Esophagus squamous epithelium (tissue), 5 donors: Measurements from ENCODE around the gene MLH1. TPM values are rescaled to one million over a fixed set of nuclear protein-coding genes. Genes with fewer than 3 reads are reported as not detected.

Source experiments
- DNase-seq: peaks from one replicate; lab custom pipeline; 2025; lab: John Stamatoyannopoulos, UW
- H3K27ac ChIP-seq, 4 donors: fragments of 200-600 bp; sonication (generic); one replicate each; pipeline ENCODE4 v1.5.1; 2016 to 2019; ENCODE audit warnings: mild to moderate bottlenecking in 1 of 4
- H3K27me3 ChIP-seq, 4 donors: fragments of 200-600 bp; sonication (generic); 1 replicate in 3 of 4; 2 replicates in 1 of 4; pipeline versions ENCODE4 v1.5.1 to v1.6.0; 2017 to 2021; ENCODE audit warnings: antibody characterized with exemption in 1 of 4
- H3K36me3 ChIP-seq, 3 donors: fragments of 200-600 bp; sonication (generic); one replicate each; pipeline ENCODE4 v1.5.1; 2016 to 2019
- H3K4me1 ChIP-seq, 3 donors: fragments of 200-600 bp; sonication (generic); one replicate each; pipeline ENCODE4 v1.5.1; 2017 to 2019
- H3K4me3 ChIP-seq, 4 donors: fragments of 200-600 bp; sonication (generic); 1 replicate in 3 of 4; 2 replicates in 1 of 4; pipeline ENCODE4 v1.5.1; 2016 to 2019; ENCODE audit warnings: mild to moderate bottlenecking in 2 of 4, moderate library complexity in 1 of 4
- H3K9me3 ChIP-seq, 3 donors: fragments of 200-600 bp; sonication (generic); one replicate each; pipeline ENCODE4 v1.5.1; 2016 to 2019
- CTCF ChIP-seq, 6 experiments: fragments of 450-650 bp in 4 of 6; fragments of 200-600 bp in 2 of 6; sonication (generic) in 2 of 6; IDR thresholded peaks; one replicate each; pipeline ENCODE4 v1.5.1; 2016 to 2019; ENCODE audit warnings: antibody characterized with exemption in 6 of 6, mild to moderate bottlenecking in 4 of 6, moderate library complexity in 4 of 6
- POLR2A ChIP-seq, 4 donors: fragments of 450-650 bp; IDR thresholded peaks; one replicate each; pipeline ENCODE4 v1.6.1; 2017; ENCODE audit warnings: antibody characterized with exemption in 4 of 4, mild to moderate bottlenecking in 4 of 4, moderate library complexity in 3 of 4
- WGBS, 2 donors: methylation state at CpG; one replicate each; pipeline ENCODE4 v1.1.5; 2018; 5-methylcytosine and 5-hydroxymethylcytosine counted together
- intact Hi-C: fragments of 100-400 bp; cut with DNase I; formaldehyde crosslinking; loops from one replicate; pipeline ENCODE4 v1.15.0; 2022
- total RNA-seq, 4 donors: library from RNA; depleted of rRNA; stranded (reverse); fragments of >200 nt; gene quantifications; one replicate each; pipeline ENCODE4 v1.1.0, GENCODE V29; 2016
- donor health status: DM: yes; HTN: yes; CAD: no.

Gene MLH1
- total RNA-seq, 4 donors from 2014 or later: 15.7 to 33.4 (median 26.1) TPM

- no peak for DNase-seq
- no peak for TF ChIP-seq POLR2A (IDR thresholded peaks at IDR 0.05)
- TF ChIP-seq CTCF (IDR thresholded peaks at IDR 0.05): no peak
- H3K27ac ChIP-seq: no peak overlapping the region
- peaks cover 0 to 51% (median 0%) of the 10 kb centered on the region in 3 donors for H3K36me3 ChIP-seq
- H3K4me3 ChIP-seq: no peak overlapping the region
- WGBS, 2 donors: 54 to 67% methylated on average over 1 of the region's 1 CpG
- no peaks in the 10 kb centered on the region for H3K4me1 ChIP-seq
- intact Hi-C loops: no loop called here
- no peaks in the 10 kb centered on the region for H3K9me3 ChIP-seq
- H3K27me3 ChIP-seq: no peaks in the 10 kb centered on the region
Observed at GRCh38 chr3:37096288-37096687, 103.0 kb downstream of the MLH1 start.

- Histone ChIP-seq H3K9me3 (no peaks in the 10 kb centered on the region), H3K27me3 (no peaks in the 10 kb centered on the region), H3K36me3 (peaks cover 0 to 44% (median 0%) of the 10 kb centered on the region in 3 donors), H3K27ac (no peak overlapping the region), H3K4me1 (no peaks in the 10 kb centered on the region), H3K4me3 (no peak overlapping the region)
- DNase-seq: no peak
- TF ChIP-seq POLR2A (IDR thresholded peaks at IDR 0.05) (no peak), CTCF (IDR thresholded peaks at IDR 0.05) (no peak)
- WGBS, 2 donors: 75 to 76% methylated on average over 1 of the region's 1 CpG
- intact Hi-C loops: no loop called here
Observed at GRCh38 chr3:37096975-37097374, 103.7 kb downstream of the MLH1 start.

- H3K9me3 ChIP-seq: no peaks in the 10 kb centered on the region
- DNase-seq: no peak
- TF ChIP-seq POLR2A (IDR thresholded peaks at IDR 0.05): no peak
- no peak for TF ChIP-seq CTCF (IDR thresholded peaks at IDR 0.05)
- no peak overlapping the region for H3K27ac ChIP-seq
- intact Hi-C loops: no loop called here
- H3K27me3 ChIP-seq: no peaks in the 10 kb centered on the region
- H3K36me3 ChIP-seq: peaks cover 0 to 40% (median 0%) of the 10 kb centered on the region in 3 donors
- H3K4me3 ChIP-seq: no peak overlapping the region
- no peaks in the 10 kb centered on the region for H3K4me1 ChIP-seq
Observed at GRCh38 chr3:37097776-37098175, 104.5 kb downstream of the MLH1 start.

- WGBS, 2 donors: 65 to 77% methylated on average over 2 of the region's 2 CpGs
- Histone ChIP-seq H3K4me3 (no peak overlapping the region), H3K27ac (no peak overlapping the region), H3K36me3 (peaks cover 0 to 31% (median 0%) of the 10 kb centered on the region in 3 donors), H3K9me3 (no peaks in the 10 kb centered on the region), H3K4me1 (no peaks in the 10 kb centered on the region), H3K27me3 (no peaks in the 10 kb centered on the region)
- no peak for DNase-seq
- no peak for TF ChIP-seq POLR2A (IDR thresholded peaks at IDR 0.05)
- intact Hi-C loops: no loop called here
Observed at GRCh38 chr3:37098884-37099283, 105.6 kb downstream of the MLH1 start.

- TF ChIP-seq POLR2A (IDR thresholded peaks at IDR 0.05): no peak
- no peak for TF ChIP-seq CTCF (IDR thresholded peaks at IDR 0.05)
- intact Hi-C loops: no loop called here
- no peaks in the 10 kb centered on the region for H3K27me3 ChIP-seq
- no peaks in the 10 kb centered on the region for H3K4me1 ChIP-seq
- H3K4me3 ChIP-seq: no peak overlapping the region
- DNase-seq: no peak
- H3K27ac ChIP-seq: no peak overlapping the region
- H3K9me3 ChIP-seq: no peaks in the 10 kb centered on the region
- peaks cover 0 to 25% (median 0%) of the 10 kb centered on the region in 3 donors for H3K36me3 ChIP-seq
Observed at GRCh38 chr3:37099469-37099868, 106.2 kb downstream of the MLH1 start.

GRCh38 chr3:37100411-37100810 lies 107.1 kb downstream of the MLH1 start:
- no peaks in the 10 kb centered on the region for H3K4me1 ChIP-seq
- no peak for DNase-seq
- no peaks in the 10 kb centered on the region for H3K9me3 ChIP-seq
- TF ChIP-seq CTCF (IDR thresholded peaks at IDR 0.05): no peak
- no peak for TF ChIP-seq POLR2A (IDR thresholded peaks at IDR 0.05)
- no peak overlapping the region for H3K4me3 ChIP-seq
- peaks cover 0 to 18% (median 6%) of the 10 kb centered on the region in 3 donors for H3K36me3 ChIP-seq
- 87 to 88% methylated on average over 1 of the region's 1 CpG for WGBS, 2 donors
- H3K27ac ChIP-seq: no peak overlapping the region
- intact Hi-C loops: no loop called here
- H3K27me3 ChIP-seq: no peaks in the 10 kb centered on the region
